Nephron (organoid): ENCODE results near the gene FBXW8.

Source experiments
- H3K27ac Mint-ChIP-seq, 3 experiments: 2 replicates each; pipeline ENCODE4 v1.8.0; 2020; ENCODE audit warnings: mixed read lengths in 3 of 3, mild to moderate bottlenecking in 2 of 3, moderate library complexity in 1 of 3
- H3K27me3 Mint-ChIP-seq: 2 replicates; pipeline ENCODE4 v1.8.0; 2021; ENCODE audit warnings: low read depth, mild to moderate bottlenecking, moderate library complexity, mixed read lengths
- H3K36me3 Mint-ChIP-seq: 2 replicates; pipeline ENCODE4 v1.8.0; 2020; ENCODE audit warnings: low read depth, mixed read lengths
- H3K4me1 Mint-ChIP-seq: 2 replicates; pipeline ENCODE4 v1.8.0; 2020; ENCODE audit warnings: mixed read lengths
- H3K4me3 Mint-ChIP-seq, 3 experiments: 2 replicates each; pipeline ENCODE4 v1.8.0; 2020; ENCODE audit warnings: mild to moderate bottlenecking in 3 of 3, mixed read lengths in 3 of 3, moderate library complexity in 2 of 3
- H3K9me3 Mint-ChIP-seq: 2 replicates; pipeline ENCODE4 v1.8.0; 2020; ENCODE audit warnings: mixed read lengths
- TF ChIP-seq, protein P1 (sequence below), 3 experiments: fragments of 200-600 bp; sonication (generic); IDR thresholded peaks; one replicate each; pipeline ENCODE4 v1.5.0; 2021; ENCODE audit warnings: antibody characterized with exemption in 3 of 3; ENCODE audit not compliant: unreplicated experiment in 3 of 3

Gene FBXW8

GRCh38 chr12:116901612-116902011, 9.1 kb upstream of the FBXW8 start:
- TF ChIP-seq, protein P1, sequence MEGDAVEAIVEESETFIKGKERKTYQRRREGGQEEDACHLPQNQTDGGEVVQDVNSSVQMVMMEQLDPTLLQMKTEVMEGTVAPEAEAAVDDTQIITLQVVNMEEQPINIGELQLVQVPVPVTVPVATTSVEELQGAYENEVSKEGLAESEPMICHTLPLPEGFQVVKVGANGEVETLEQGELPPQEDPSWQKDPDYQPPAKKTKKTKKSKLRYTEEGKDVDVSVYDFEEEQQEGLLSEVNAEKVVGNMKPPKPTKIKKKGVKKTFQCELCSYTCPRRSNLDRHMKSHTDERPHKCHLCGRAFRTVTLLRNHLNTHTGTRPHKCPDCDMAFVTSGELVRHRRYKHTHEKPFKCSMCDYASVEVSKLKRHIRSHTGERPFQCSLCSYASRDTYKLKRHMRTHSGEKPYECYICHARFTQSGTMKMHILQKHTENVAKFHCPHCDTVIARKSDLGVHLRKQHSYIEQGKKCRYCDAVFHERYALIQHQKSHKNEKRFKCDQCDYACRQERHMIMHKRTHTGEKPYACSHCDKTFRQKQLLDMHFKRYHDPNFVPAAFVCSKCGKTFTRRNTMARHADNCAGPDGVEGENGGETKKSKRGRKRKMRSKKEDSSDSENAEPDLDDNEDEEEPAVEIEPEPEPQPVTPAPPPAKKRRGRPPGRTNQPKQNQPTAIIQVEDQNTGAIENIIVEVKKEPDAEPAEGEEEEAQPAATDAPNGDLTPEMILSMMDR (IDR thresholded peaks at IDR 0.05; ENCODE audit: unreplicated experiment in 3 of 3), result no peak
- Mint-ChIP-seq H3K9me3 (peaks cover 5% of the 10 kb centered on the region), H3K36me3 (no peaks in the 10 kb centered on the region), H3K27me3 (peaks cover 53% of the 10 kb centered on the region), H3K4me1 (no peaks in the 10 kb centered on the region), H3K27ac (no peak overlapping the region), H3K4me3 (no peak overlapping the region)

DNA sequence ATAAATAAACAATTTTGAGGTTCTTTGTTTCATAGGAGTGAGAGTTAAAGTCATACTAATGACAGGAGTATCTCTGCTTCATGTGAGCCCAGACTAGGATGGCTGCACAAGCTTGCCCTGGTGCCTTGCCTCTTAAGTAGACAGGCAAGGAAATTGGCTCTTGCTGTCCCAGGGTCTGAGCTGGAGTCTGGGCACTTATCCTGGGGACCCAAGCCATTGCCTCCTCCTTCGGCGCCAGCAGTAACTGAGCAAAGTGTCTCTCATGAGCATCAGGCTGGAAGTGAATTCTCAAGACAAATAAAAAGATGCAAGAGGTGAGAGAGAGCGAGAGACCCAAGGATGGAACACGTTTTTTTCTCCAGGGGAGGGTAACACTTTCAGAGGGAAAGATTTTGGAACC, 6.9 kb upstream of the FBXW8 start:
- Mint-ChIP-seq H3K36me3 (no peaks in the 10 kb centered on the region), H3K27me3 (peaks cover 46% of the 10 kb centered on the region), H3K4me1 (no peaks in the 10 kb centered on the region), H3K4me3 (no peak overlapping the region), H3K9me3 (peaks cover 3% of the 10 kb centered on the region), H3K27ac (no peak overlapping the region)
- TF ChIP-seq, protein P1 (IDR thresholded peaks at IDR 0.05; ENCODE audit: unreplicated experiment in 3 of 3), result no peak

DNA sequence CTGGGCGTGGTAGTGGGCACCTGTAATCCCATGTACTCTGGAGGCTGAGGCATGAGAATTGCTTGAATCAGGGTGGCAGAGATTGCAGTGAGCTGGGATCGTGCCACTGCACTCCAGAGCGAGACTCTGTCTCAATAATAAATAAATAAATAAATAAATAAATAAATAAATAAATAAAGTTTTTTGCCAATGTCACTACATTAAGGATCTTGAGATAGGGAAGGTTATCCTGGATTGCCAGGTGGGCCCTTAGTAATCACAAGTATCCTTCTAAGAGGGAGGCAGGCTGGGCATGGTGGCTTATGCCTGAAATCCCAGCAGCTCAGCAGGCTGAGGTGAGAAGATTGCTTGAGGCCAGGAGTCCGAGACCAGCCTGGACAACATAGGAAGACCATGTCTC, 4.5 kb upstream of the FBXW8 start:
- H3K4me3 Mint-ChIP-seq, result no peak overlapping the region
- TF ChIP-seq, protein P1 (IDR thresholded peaks at IDR 0.05; ENCODE audit: unreplicated experiment in 3 of 3), result no peak
- no peaks in the 10 kb centered on the region for H3K9me3 Mint-ChIP-seq
- peaks cover 25% of the 10 kb centered on the region for H3K27me3 Mint-ChIP-seq
- H3K27ac Mint-ChIP-seq, result no peak overlapping the region
- peaks cover under 1% of the 10 kb centered on the region for H3K4me1 Mint-ChIP-seq
- no peaks in the 10 kb centered on the region for H3K36me3 Mint-ChIP-seq

- Mint-ChIP-seq H3K9me3 (no peaks in the 10 kb centered on the region), H3K4me1 (peaks cover 15% of the 10 kb centered on the region), H3K27me3 (peaks cover 8% of the 10 kb centered on the region), H3K36me3 (peaks cover 5% of the 10 kb centered on the region), H3K4me3 (peak overlapping the region; percentile 88 to 93 (median 91)), H3K27ac (peak overlapping the region; percentile 57 to 89 (median 81))
- TF ChIP-seq, protein P1 (IDR thresholded peaks at IDR 0.05; ENCODE audit: unreplicated experiment in 3 of 3), result no peak
These were observed 488 bp upstream of the FBXW8 start for GRCh38 chr12:116910280-116910644.

GRCh38 chr12:116915326-116915725, 4.6 kb downstream of the FBXW8 start:
- Mint-ChIP-seq H3K4me1 (peaks cover 24% of the 10 kb centered on the region), H3K27ac (no peak overlapping the region), H3K9me3 (no peaks in the 10 kb centered on the region), H3K36me3 (peaks cover 14% of the 10 kb centered on the region), H3K27me3 (no peaks in the 10 kb centered on the region), H3K4me3 (no peak overlapping the region)
- TF ChIP-seq, protein P1 (IDR thresholded peaks at IDR 0.05; ENCODE audit: unreplicated experiment in 3 of 3), result no peak

DNA sequence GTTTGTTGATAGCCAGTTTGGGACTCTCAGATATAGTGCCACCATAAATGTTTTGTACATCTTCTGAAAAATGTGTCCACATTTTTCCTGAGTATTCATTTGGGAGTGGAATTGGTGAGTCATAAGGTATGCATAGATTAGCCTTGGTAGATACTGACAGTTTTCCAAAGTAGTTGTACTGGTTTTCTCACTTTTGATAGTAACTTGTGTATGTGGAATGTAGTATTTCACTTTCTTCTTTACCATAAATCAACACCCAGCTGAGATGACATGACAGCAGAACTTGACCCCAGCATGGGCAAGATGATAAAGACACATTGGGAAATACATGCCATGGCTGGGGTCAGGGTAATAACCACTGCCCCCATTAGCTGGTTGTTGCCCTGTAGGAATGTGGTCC, 5.4 kb downstream of the FBXW8 start:
- H3K4me3 Mint-ChIP-seq, result peak overlapping the region in 1 of 3 experiments; percentile 7
- H3K4me1 Mint-ChIP-seq, result peaks cover 29% of the 10 kb centered on the region
- H3K9me3 Mint-ChIP-seq, result no peaks in the 10 kb centered on the region
- TF ChIP-seq, protein P1 (IDR thresholded peaks at IDR 0.05; ENCODE audit: unreplicated experiment in 3 of 3), result no peak
- peaks cover 18% of the 10 kb centered on the region for H3K36me3 Mint-ChIP-seq
- no peaks in the 10 kb centered on the region for H3K27me3 Mint-ChIP-seq
- no peak overlapping the region for H3K27ac Mint-ChIP-seq
